Measurements from ENCODE around the gene PIP5K1B.

The PIP5K1B gene

DNA sequence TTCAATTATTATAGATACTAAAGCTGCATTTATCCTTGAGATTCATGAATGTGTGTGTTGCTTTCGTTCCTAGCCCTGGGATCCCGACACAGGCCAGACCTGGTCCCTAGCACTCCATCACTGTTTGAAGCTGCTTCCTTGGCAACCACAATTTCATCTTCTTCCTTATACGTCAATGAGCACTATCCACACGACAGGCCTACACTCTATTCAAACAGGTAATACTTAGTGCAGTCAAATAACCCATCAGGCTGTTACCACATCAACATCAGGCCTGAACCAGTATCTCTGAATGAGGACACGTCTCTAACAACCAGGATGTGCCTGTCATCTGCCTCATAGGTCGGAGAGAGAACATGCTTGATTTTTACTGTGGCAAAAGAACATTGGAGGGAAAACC is 235.5 kb downstream of the PIP5K1B start:
- TF ChIP-seq SUZ12 (IDR thresholded peaks at IDR 0.05; ENCODE audit: extremely low read depth, insufficient read depth, insufficient read length) = no peak
- TF ChIP-seq ZNF274 (IDR thresholded peaks at IDR 0.05; ENCODE audit: low read depth, low read length) = no peak
- Histone ChIP-seq H3K36me3 (ENCODE audit: insufficient read depth, insufficient read length, low read length) (no peaks in the 10 kb centered on the region), H3K9ac (ENCODE audit: insufficient read length, low read depth) (no peak overlapping the region), H3K4me3 (ENCODE audit: insufficient read length, low read depth) (no peak overlapping the region), H3K9me3 (ENCODE audit: insufficient read depth, low read length) (no peaks in the 10 kb centered on the region), H3K4me1 (ENCODE audit: insufficient read depth, insufficient read length) (no peaks in the 10 kb centered on the region), H3K27me3 (ENCODE audit: insufficient read depth, insufficient read length) (no peaks in the 10 kb centered on the region)
- no peak for DNase-seq (ENCODE audit: low read depth, low spot score)

DNA sequence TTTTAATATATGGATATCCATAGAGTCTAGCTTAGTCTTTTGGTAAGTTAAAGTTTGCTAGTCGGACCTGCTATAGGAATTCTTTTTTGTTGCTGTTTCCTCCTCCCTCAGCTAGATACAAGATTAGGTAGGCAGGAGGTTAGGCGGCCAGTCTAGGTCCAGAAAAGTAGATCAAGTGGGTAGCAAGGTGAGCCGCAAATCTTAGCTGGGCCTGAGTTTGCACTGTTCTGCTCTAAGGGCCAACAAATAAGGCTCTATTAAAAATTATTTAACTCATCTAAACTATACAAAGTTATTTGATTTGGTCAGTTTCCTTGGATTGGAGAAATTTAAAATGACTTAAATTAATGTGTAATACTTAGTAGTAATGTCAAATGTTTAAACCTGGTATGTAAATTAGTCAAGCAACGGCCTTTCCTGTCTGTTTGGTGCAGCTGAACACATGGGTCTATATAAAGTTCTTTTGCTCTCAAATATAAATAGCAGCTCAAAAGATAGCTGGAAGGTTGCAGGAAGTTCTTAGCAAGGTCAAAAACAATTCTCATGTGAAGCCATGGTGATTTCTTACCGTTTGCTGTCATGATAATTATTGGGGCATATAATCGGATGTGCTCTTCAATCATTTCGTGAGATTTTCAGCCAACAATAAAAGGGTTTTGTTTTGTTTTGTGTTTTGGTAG is 236.9 kb downstream of the PIP5K1B start:
- H3K4me3 ChIP-seq (ENCODE audit: insufficient read length, low read depth) = no peak overlapping the region
- no peaks in the 10 kb centered on the region for H3K27me3 ChIP-seq (ENCODE audit: insufficient read depth, insufficient read length)
- no peak for DNase-seq (ENCODE audit: low read depth, low spot score)
- H3K9ac ChIP-seq (ENCODE audit: insufficient read length, low read depth) = no peak overlapping the region
- H3K9me3 ChIP-seq (ENCODE audit: insufficient read depth, low read length) = no peaks in the 10 kb centered on the region
- H3K4me1 ChIP-seq (ENCODE audit: insufficient read depth, insufficient read length) = no peaks in the 10 kb centered on the region
- H3K36me3 ChIP-seq (ENCODE audit: insufficient read depth, insufficient read length, low read length) = no peaks in the 10 kb centered on the region
- TF ChIP-seq SUZ12 (IDR thresholded peaks at IDR 0.05; ENCODE audit: extremely low read depth, insufficient read depth, insufficient read length) = no peak
- no peak for TF ChIP-seq ZNF274 (IDR thresholded peaks at IDR 0.05; ENCODE audit: low read depth, low read length)
- TF ChIP-seq YY1 (IDR thresholded peaks at IDR 0.05; ENCODE audit: insufficient read depth, insufficient read length) = no peak

DNA sequence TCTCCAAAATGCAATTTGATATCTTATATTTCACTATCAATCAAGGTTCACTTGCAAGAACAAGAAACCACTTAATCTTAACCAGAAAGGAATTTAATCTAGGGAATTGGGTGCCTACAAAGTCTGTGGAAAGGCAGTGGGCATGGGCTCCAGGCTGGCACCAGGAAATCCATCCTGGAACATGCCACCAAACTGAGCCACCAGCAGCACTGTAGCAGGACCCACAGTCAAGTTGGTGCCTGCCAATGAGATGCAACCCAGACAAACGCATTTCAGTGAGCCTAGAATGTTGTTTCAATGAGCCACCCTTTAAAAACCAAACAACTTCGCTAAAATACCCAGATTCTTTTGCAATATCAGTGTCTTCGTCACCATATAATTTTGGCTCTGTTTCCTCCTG is 237.8 kb downstream of the PIP5K1B start:
- Histone ChIP-seq H3K9me3 (ENCODE audit: insufficient read depth, low read length) (no peaks in the 10 kb centered on the region), H3K4me1 (ENCODE audit: insufficient read depth, insufficient read length) (no peaks in the 10 kb centered on the region), H3K36me3 (ENCODE audit: insufficient read depth, insufficient read length, low read length) (no peaks in the 10 kb centered on the region), H3K4me3 (ENCODE audit: insufficient read length, low read depth) (no peak overlapping the region), H3K27me3 (ENCODE audit: insufficient read depth, insufficient read length) (no peaks in the 10 kb centered on the region), H3K9ac (ENCODE audit: insufficient read length, low read depth) (no peak overlapping the region)
- DNase-seq (ENCODE audit: low read depth, low spot score) = no peak
- no peak for TF ChIP-seq SUZ12 (IDR thresholded peaks at IDR 0.05; ENCODE audit: extremely low read depth, insufficient read depth, insufficient read length)
- TF ChIP-seq ZNF274 (IDR thresholded peaks at IDR 0.05; ENCODE audit: low read depth, low read length) = no peak
- TF ChIP-seq YY1 (IDR thresholded peaks at IDR 0.05; ENCODE audit: insufficient read depth, insufficient read length) = no peak

DNA sequence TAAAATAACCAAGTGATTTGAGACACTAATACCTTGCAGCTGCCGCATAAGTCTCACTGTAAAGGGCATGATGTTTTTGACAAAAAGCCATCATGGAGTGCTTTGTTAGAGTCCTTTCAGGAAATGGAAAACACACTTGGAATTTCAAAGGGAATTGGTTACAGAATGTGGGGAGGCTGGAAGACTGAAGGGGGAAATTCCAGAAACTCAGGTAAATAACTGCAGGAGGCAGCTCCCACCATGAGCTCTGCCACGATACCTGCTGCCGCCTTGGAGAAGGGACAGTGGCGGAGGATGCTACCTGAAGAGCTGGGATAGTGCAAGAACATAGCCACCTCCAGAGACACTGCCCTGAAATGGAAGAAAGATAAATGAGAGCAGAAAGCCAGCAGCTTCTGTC is 242.0 kb downstream of the PIP5K1B start:
- Histone ChIP-seq H3K4me3 (ENCODE audit: insufficient read length, low read depth) (no peak overlapping the region), H3K9ac (ENCODE audit: insufficient read length, low read depth) (no peak overlapping the region), H3K9me3 (ENCODE audit: insufficient read depth, low read length) (no peaks in the 10 kb centered on the region), H3K4me1 (ENCODE audit: insufficient read depth, insufficient read length) (no peaks in the 10 kb centered on the region), H3K36me3 (ENCODE audit: insufficient read depth, insufficient read length, low read length) (no peaks in the 10 kb centered on the region), H3K27me3 (ENCODE audit: insufficient read depth, insufficient read length) (no peaks in the 10 kb centered on the region)
- peak; percentile 50 for DNase-seq (ENCODE audit: low read depth, low spot score)
- no peak for TF ChIP-seq ZNF274 (IDR thresholded peaks at IDR 0.05; ENCODE audit: low read depth, low read length)
- TF ChIP-seq SUZ12 (IDR thresholded peaks at IDR 0.05; ENCODE audit: extremely low read depth, insufficient read depth, insufficient read length) = no peak
- no peak for TF ChIP-seq YY1 (IDR thresholded peaks at IDR 0.05; ENCODE audit: insufficient read depth, insufficient read length)

DNA sequence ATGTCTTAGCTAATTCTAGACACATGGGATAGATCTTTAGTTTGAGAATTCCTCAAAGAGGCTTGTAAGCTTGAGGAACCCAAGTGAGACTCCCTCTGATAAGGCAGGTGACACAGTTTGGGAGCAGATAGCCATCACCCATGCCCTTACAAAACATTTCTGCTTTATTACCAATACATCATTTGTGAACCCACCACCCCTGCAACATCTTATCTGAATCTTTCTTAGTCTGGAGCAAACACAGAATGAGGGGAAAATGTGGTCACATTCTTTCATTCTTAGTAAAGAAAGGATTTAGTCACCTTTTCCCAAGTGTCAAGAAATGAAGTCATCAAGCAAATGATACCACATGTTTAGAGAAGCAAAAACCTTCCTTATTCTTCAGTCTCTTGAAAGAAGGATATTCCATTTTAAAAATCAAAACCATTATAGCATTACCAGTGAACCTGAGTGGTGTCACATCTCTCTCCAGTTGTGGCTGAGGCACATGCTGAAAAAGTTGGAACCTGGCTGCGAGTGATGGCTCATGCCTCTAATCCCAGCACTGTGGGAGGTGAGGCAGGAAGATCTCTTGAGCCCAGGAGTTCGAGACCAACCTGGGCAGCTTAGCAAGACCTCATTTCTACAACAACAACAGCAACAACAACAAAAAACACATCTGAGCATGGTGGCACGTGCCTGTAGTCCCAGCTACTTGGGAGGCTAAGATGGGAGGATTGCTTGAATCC is 243.0 kb downstream of the PIP5K1B start:
- Histone ChIP-seq H3K4me3 (ENCODE audit: insufficient read length, low read depth) (no peak overlapping the region), H3K36me3 (ENCODE audit: insufficient read depth, insufficient read length, low read length) (no peaks in the 10 kb centered on the region), H3K9ac (ENCODE audit: insufficient read length, low read depth) (no peak overlapping the region), H3K9me3 (ENCODE audit: insufficient read depth, low read length) (no peaks in the 10 kb centered on the region), H3K27me3 (ENCODE audit: insufficient read depth, insufficient read length) (no peaks in the 10 kb centered on the region), H3K4me1 (ENCODE audit: insufficient read depth, insufficient read length) (no peaks in the 10 kb centered on the region)
- DNase-seq (ENCODE audit: low read depth, low spot score) = no peak
- TF ChIP-seq YY1 (IDR thresholded peaks at IDR 0.05; ENCODE audit: insufficient read depth, insufficient read length) = no peak
- no peak for TF ChIP-seq SUZ12 (IDR thresholded peaks at IDR 0.05; ENCODE audit: extremely low read depth, insufficient read depth, insufficient read length)
- no peak for TF ChIP-seq ZNF274 (IDR thresholded peaks at IDR 0.05; ENCODE audit: low read depth, low read length)

DNA sequence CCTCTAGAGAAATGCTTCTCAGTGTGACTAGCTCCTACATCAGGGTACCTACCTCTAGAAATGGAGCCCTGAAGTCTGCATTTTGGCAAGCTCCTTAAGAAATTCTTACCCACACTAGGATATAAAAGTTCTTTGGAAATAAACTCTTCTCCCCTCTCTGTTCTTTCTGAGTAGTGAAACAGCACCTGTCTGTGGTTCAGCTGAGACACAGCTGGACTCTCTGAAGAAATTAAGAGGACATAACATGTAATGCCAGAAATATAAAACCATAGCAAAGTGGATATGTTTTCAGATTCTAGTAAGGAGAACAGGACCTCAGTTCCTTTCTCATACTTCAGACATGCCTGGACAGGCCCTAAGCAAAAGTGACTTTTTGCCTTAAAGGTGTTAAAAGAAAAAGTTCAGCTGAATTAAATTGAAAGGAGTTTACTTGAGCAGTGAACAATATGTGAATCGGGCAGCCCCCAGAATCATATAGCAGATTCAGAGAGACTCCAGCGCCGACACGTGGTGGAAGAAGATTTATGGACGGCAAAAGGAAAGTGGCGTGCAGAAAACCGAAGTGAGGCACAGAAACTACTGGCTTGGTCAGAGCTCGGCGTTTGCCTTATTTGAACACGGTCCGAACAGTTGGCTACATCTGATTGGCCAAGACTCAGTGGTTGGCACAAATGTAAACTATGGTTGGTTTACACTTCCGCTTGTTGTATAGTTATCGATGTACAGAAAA is 244.4 kb downstream of the PIP5K1B start:
- TF ChIP-seq ZNF274 (IDR thresholded peaks at IDR 0.05; ENCODE audit: low read depth, low read length) (no peak), SUZ12 (IDR thresholded peaks at IDR 0.05; ENCODE audit: extremely low read depth, insufficient read depth, insufficient read length) (no peak), YY1 (IDR thresholded peaks at IDR 0.05; ENCODE audit: insufficient read depth, insufficient read length) (no peak)
- Histone ChIP-seq H3K4me1 (ENCODE audit: insufficient read depth, insufficient read length) (no peaks in the 10 kb centered on the region), H3K36me3 (ENCODE audit: insufficient read depth, insufficient read length, low read length) (no peaks in the 10 kb centered on the region), H3K9ac (ENCODE audit: insufficient read length, low read depth) (no peak overlapping the region), H3K9me3 (ENCODE audit: insufficient read depth, low read length) (no peaks in the 10 kb centered on the region), H3K27me3 (ENCODE audit: insufficient read depth, insufficient read length) (no peaks in the 10 kb centered on the region), H3K4me3 (ENCODE audit: insufficient read length, low read depth) (no peak overlapping the region)
- DNase-seq (ENCODE audit: low read depth, low spot score) = no peak

DNA sequence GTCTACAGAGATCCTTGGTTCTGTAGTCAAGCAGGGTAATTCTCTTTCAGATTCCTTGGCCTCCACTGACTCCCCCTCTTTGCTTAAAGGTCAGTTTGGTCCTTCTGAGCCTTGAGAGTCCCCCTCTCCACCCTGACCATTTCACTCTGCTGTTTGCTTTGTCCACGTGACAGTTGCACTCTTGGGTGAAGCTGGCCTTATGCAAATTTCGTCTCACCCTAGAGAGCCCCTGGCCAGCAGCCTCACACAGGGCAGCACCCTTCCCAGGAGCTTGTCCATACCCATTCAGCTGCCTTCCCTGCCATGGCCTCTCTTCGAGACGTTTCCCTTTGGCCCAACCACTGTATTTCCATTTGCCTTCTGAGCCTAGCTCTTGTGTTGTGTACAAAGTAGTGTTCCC is 245.1 kb downstream of the PIP5K1B start:
- no peak overlapping the region for H3K9ac ChIP-seq (ENCODE audit: insufficient read length, low read depth)

More for the DNA sequence above, 245.1 kb downstream of the PIP5K1B start:
- Histone ChIP-seq H3K36me3 (ENCODE audit: insufficient read depth, insufficient read length, low read length) (no peaks in the 10 kb centered on the region), H3K27me3 (ENCODE audit: insufficient read depth, insufficient read length) (no peaks in the 10 kb centered on the region), H3K4me1 (ENCODE audit: insufficient read depth, insufficient read length) (no peaks in the 10 kb centered on the region), H3K4me3 (ENCODE audit: insufficient read length, low read depth) (no peak overlapping the region), H3K9me3 (ENCODE audit: insufficient read depth, low read length) (no peaks in the 10 kb centered on the region)
- DNase-seq (ENCODE audit: low read depth, low spot score) = no peak
- no peak for TF ChIP-seq YY1 (IDR thresholded peaks at IDR 0.05; ENCODE audit: insufficient read depth, insufficient read length)
- no peak for TF ChIP-seq ZNF274 (IDR thresholded peaks at IDR 0.05; ENCODE audit: low read depth, low read length)
- TF ChIP-seq SUZ12 (IDR thresholded peaks at IDR 0.05; ENCODE audit: extremely low read depth, insufficient read depth, insufficient read length) = no peak

Data from NT2/D1 (cell line).